ENCODE data around the gene SH3GLB2. TPM values are rescaled to one million over a fixed set of nuclear protein-coding genes. Genes with fewer than 3 reads are reported as not detected.

The SH3GLB2 gene
- total RNA-seq, 1 donor, result 39.3 TPM

- H3K4me3 ChIP-seq (ENCODE audit: low read depth, low read length), result no peak overlapping the region
- no peak for TF ChIP-seq CTCF (IDR thresholded peaks at IDR 0.05; ENCODE audit: insufficient read depth, low read depth, low read length)
- DNase-seq (ENCODE audit: low read depth), result no peak
Measured at GRCh38 chr9:129011170-129011569, 17.0 kb downstream of the SH3GLB2 start.

- H3K4me3 ChIP-seq (ENCODE audit: low read depth, low read length), result no peak overlapping the region
- no peak for DNase-seq (ENCODE audit: low read depth)
- no peak for TF ChIP-seq CTCF (IDR thresholded peaks at IDR 0.05; ENCODE audit: insufficient read depth, low read depth, low read length)
Measured at GRCh38 chr9:129010267-129010975, 17.7 kb downstream of the SH3GLB2 start.

GRCh38 chr9:129009584-129010141, 18.5 kb downstream of the SH3GLB2 start:
- no peak for TF ChIP-seq CTCF (IDR thresholded peaks at IDR 0.05; ENCODE audit: insufficient read depth, low read depth, low read length)
- no peak overlapping the region for H3K4me3 ChIP-seq (ENCODE audit: low read depth, low read length)
- DNase-seq (ENCODE audit: low read depth), result no peak

GRCh38 chr9:129008986-129009583, 19.0 kb downstream of the SH3GLB2 start:
- DNase-seq (ENCODE audit: low read depth), result no peak
- no peak overlapping the region for H3K4me3 ChIP-seq (ENCODE audit: low read depth, low read length)
- no peak for TF ChIP-seq CTCF (IDR thresholded peaks at IDR 0.05; ENCODE audit: insufficient read depth, low read depth, low read length)

GRCh38 chr9:129008469-129008965, 19.6 kb downstream of the SH3GLB2 start:
- TF ChIP-seq CTCF (IDR thresholded peaks at IDR 0.05; ENCODE audit: insufficient read depth, low read depth, low read length), result no peak
- no peak for DNase-seq (ENCODE audit: low read depth)
- H3K4me3 ChIP-seq (ENCODE audit: low read depth, low read length), result no peak overlapping the region

- no peak for TF ChIP-seq CTCF (IDR thresholded peaks at IDR 0.05; ENCODE audit: insufficient read depth, low read depth, low read length)
- no peak for DNase-seq (ENCODE audit: low read depth)
Measured at GRCh38 chr9:129007766-129008468, 20.2 kb downstream of the SH3GLB2 start.

More at GRCh38 chr9:129007766-129008468, 20.2 kb downstream of the SH3GLB2 start:
- no peak overlapping the region for H3K4me3 ChIP-seq (ENCODE audit: low read depth, low read length)

All from fibroblast of villous mesenchyme (primary cell).